Measurements from ENCODE around the gene ASCL3.
"Not testable (repeated sequence)": the region's sequence is repeated elsewhere in the genome, so short reads cannot be mapped to it uniquely, and the experiment has no call there.

The ASCL3 gene

DNA sequence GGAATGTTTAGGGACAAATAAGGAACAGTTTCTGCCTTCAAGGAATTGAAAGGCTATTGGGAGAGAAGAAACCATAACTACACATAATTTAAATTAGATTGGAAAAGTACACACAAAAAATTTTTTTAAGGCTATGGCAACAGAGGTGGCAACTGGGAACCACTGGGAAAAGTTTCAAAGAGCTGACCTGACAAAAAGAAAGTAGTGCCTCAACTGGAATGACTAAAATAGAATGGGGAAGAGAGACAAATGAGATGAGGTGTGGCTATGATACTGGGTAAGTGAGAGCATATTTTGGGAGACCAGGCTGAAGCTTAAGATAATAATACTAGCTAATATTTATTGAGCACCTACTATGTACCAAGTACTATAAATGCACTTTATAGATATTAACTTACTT is 34.7 kb downstream of the ASCL3 start:
- DNase-seq = no peak

DNA sequence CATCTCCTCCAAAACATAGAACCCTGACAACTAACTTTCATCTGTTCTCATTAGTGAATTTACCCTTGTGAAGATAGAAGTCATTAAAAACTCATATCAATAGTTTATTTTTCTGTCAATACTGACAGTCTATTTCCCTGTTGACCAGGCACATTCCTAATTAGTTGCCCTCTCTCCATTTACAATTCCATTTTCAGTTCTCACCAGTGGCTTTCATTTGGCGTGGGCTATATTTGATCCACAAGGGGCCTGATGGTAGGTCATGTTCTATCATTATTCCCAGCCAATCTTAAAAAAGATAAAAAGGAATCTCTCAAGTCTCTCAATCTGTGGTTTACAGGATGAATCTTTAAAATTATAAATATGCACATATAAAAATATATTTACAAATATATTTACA is 35.7 kb downstream of the ASCL3 start:
- DNase-seq = no peak

- no peak for DNase-seq
These were observed 37.2 kb downstream of the ASCL3 start for GRCh38 chr11:8905528-8906165.

DNA sequence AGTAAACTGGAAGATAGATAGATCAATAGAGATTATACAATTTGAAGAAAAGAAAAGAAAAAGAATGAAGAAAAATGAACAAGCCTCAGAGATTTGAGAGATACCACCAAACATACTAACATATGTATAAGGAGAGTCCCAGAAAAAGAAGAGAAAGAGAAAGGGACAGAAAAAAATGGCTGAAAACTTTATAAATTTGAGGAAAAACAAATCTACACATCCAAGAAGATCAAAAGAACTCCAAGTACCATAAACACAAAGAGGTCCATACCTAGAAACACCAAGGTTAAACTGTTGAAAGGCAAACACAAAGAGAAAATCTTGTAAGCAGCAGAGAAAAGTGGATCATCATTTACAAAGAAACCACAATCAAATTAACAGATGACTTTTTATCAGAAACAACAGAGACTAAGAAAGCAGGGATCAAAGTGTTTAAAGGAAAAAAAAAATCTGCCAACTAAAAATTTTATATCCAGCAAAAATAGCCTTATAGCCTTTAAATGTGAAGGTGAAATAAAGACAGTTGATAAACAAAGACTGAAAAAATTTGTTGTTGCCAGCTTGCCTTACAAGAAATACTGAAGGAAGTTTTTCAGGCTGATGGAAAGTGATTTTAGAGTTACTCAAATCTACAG is 43.6 kb downstream of the ASCL3 start:
- DNase-seq = no peak

DNA sequence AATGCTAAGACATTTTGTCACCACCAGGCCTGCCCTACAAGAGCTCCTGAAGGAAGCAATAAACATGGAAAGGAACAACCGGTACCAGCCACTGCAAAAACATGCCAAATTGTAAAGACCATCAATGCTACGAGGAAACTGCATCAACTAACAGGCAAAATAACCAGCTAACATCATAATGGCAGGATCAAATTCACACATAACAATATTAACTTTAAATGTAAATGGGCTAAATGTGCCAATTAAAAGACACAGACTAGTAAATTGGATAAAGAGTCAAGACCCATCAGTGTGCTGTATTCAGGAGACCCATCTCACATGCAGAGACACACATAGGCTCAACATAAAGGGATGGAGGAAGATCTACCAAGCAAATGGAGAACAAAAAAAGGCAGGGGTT is 51.6 kb downstream of the ASCL3 start:
- not testable (repeated sequence) for DNase-seq
